K562 (cell line): ENCODE results near the gene TXNL1. TPM values are rescaled to one million over a fixed set of nuclear protein-coding genes. Genes with fewer than 3 reads are reported as not detected.

ENCODE experiments used
- ATAC-seq: fragments of 200-7000 bp; cut with Tn5 transposase; 3 replicates; pipeline ENCODE4 v1.9.1; 2020; ENCODE audit warnings: moderate library complexity
- BruUV-seq: library from RNA; stranded (reverse); fragments of 400-500 nt; replicated peaks from 2 replicates; lab custom pipeline; 2021; lab: Mats Ljungman, UMichigan
- CTCF ChIA-PET: fragments of 300-600 bp; formaldehyde crosslinking; extraction: SDS; loops from one replicate; lab custom pipeline; 2021; ENCODE audit warnings: low intra/inter-chr PET ratio; lab: Yijun Ruan, JAX
- POLR2A ChIA-PET: fragments of 300-600, 350-650 bp; sonication (Branson Sonifier 250); formaldehyde crosslinking; extraction: SDS; loops from one replicate; lab custom pipeline; 2021; ENCODE audit warnings: antibody characterized with exemption, inconsistent platforms; lab: Yijun Ruan, JAX
- DNase-seq, 4 experiments: peaks; one replicate each; pipeline versions ENCODE4 v3.0.0 to v3.0.0-alpha.2; 2011 to 2018; ENCODE audit warnings: low spot score in 3 of 4, mixed read lengths in 3 of 4; ENCODE audit errors: extremely low read depth in 1 of 4
- FAIRE-seq: peaks from 2 replicates; lab custom pipeline; 2011; peaks lifted over from hg19 to GRCh38; lab: Jason Lieb, UNC
- H2AFZ ChIP-seq: 2 replicates; pipeline ENCODE4 v1.6.0; 2011; ENCODE audit warnings: low read depth, low read length, control low read depth, inconsistent platforms
- H3K27ac ChIP-seq: fragments of 200-600 bp; 3 replicates; pipeline ENCODE4 v1.8.0; 2011; ENCODE audit warnings: low read depth, mild to moderate bottlenecking, control low read depth, inconsistent platforms, low read length, moderate library complexity, mixed read lengths; ENCODE audit errors: extremely low read depth
- H3K27me3 ChIP-seq, 2 experiments: fragments of 300-600 bp in 1 of 2; 2 replicates in 1 of 2; 3 replicates in 1 of 2; pipeline versions ENCODE4 v1.6.0 to v1.8.0; 2011; ENCODE audit warnings: inconsistent platforms in 2 of 2, low read length in 2 of 2, mild to moderate bottlenecking in 1 of 2, mixed read lengths in 1 of 2, moderate library complexity in 1 of 2; ENCODE audit not compliant: control insufficient read depth in 2 of 2, insufficient read depth in 2 of 2
- H3K36me3 ChIP-seq: fragments of 300-600 bp; 3 replicates; pipeline ENCODE4 v1.8.0; 2011; ENCODE audit warnings: mild to moderate bottlenecking, low read length, inconsistent platforms; ENCODE audit not compliant: control insufficient read depth, insufficient read depth
- H3K4me1 ChIP-seq, 2 experiments: fragments of 200-600 bp in 1 of 2; replicated peaks in 1 of 2; 2 replicates in 1 of 2; 3 replicates in 1 of 2; pipeline versions ENCODE4 v1.5.1 to v1.8.0; 2011; ENCODE audit warnings: inconsistent platforms in 2 of 2, low read length in 2 of 2, mild to moderate bottlenecking in 1 of 2, mixed read lengths in 1 of 2, moderate library complexity in 1 of 2; ENCODE audit not compliant: control insufficient read depth in 2 of 2, insufficient read depth in 2 of 2
- H3K4me2 ChIP-seq: 2 replicates; pipeline ENCODE4 v1.6.1; 2011; ENCODE audit warnings: low read length, control low read depth, inconsistent platforms, mixed read lengths; ENCODE audit not compliant: insufficient read depth
- H3K4me3 ChIP-seq: fragments of 200-600 bp; sonication (generic), shearing (Covaris generic); 2 replicates; pipeline ENCODE4 v1.5.1; 2016; ENCODE audit warnings: control low read depth, inconsistent platforms
- H3K79me2 ChIP-seq: fragments of 200-600 bp; 3 replicates; pipeline ENCODE4 v1.8.0; 2011; ENCODE audit warnings: low read length, inconsistent platforms; ENCODE audit not compliant: control insufficient read depth, insufficient read depth
- H3K9ac ChIP-seq, 2 experiments: 2 replicates each; pipeline versions ENCODE4 v1.6.0 to v1.6.1; 2011; ENCODE audit warnings: low read depth in 2 of 2, low read length in 2 of 2, control low read depth in 1 of 2, inconsistent platforms in 1 of 2, mild to moderate bottlenecking in 1 of 2, mixed read lengths in 1 of 2; ENCODE audit not compliant: insufficient read depth in 1 of 2
- H3K9me1 ChIP-seq: one replicate; pipeline ENCODE4 v1.6.0; 2011; ENCODE audit warnings: inconsistent platforms, mild to moderate bottlenecking, low read length, moderate library complexity; ENCODE audit not compliant: control insufficient read depth, insufficient read depth
- H3K9me3 ChIP-seq: replicated peaks from 2 replicates; pipeline ENCODE4 v1.5.1; 2011; ENCODE audit warnings: low read depth, low read length, inconsistent platforms; ENCODE audit not compliant: control insufficient read depth, insufficient read depth
- H4K20me1 ChIP-seq: replicated peaks from 2 replicates; pipeline ENCODE4 v1.6.1; 2011; ENCODE audit warnings: low read length, inconsistent platforms, mixed read lengths; ENCODE audit not compliant: control insufficient read depth, insufficient read depth
- ARID2 ChIP-seq: fragments of 450-650 bp; IDR thresholded peaks from 2 replicates; pipeline ENCODE4 v1.6.1; 2017; ENCODE audit warnings: antibody characterized with exemption, mild to moderate bottlenecking
- EP400 ChIP-seq: fragments of 450-650 bp; IDR thresholded peaks from 2 replicates; pipeline ENCODE4 v1.6.1; 2017; ENCODE audit warnings: antibody characterized with exemption, mild to moderate bottlenecking, moderate library complexity
- FOS ChIP-seq: IDR thresholded peaks from 3 replicates; pipeline ENCODE4 v1.6.1; 2011; ENCODE audit not compliant: insufficient read length; ENCODE audit errors: extremely low read depth
- FUS ChIP-seq: fragments of 200-400 bp; formaldehyde crosslinking; optimal IDR thresholded peaks from 2 replicates; pipeline ENCODE3; 2017; ENCODE audit warnings: low read depth, low read length
- MTA1 ChIP-seq: fragments of 450-650 bp; IDR thresholded peaks from 2 replicates; pipeline ENCODE4 v1.6.1; 2017; ENCODE audit warnings: borderline replicate concordance
- NR4A1 ChIP-seq, 2 experiments: fragments of 250-450 bp in 1 of 2; fragments of 450-650 bp in 1 of 2; sonication (Bioruptor Pico) in 1 of 2; IDR thresholded peaks; 2 replicates each; pipeline versions ENCODE4 v1.4.0 to v1.6.1; 2016 to 2020; ENCODE audit warnings: mild to moderate bottlenecking in 2 of 2, missing compliant biosample characterization in 1 of 2, missing genetic modification characterization in 1 of 2, moderate library complexity in 1 of 2
- SMAD4 ChIP-seq: fragments of 250-450 bp; sonication (Bioruptor Pico); conservative IDR thresholded peaks from 2 replicates; pipeline ENCODE4 v1.8.0; 2021; ENCODE audit warnings: inconsistent platforms, mild to moderate bottlenecking, moderate library complexity
- SRSF1 ChIP-seq: fragments of 200-400 bp; formaldehyde crosslinking; IDR thresholded peaks from 2 replicates; pipeline ENCODE4 v1.6.1; 2017; ENCODE audit warnings: mild to moderate bottlenecking, low read depth, low read length, moderate library complexity
- YY1 ChIP-seq, 3 experiments: IDR thresholded peaks; 2 replicates each; pipeline ENCODE4 v1.6.1; 2011; ENCODE audit warnings: low read length in 2 of 3, mild to moderate bottlenecking in 2 of 3, moderate library complexity in 2 of 3, borderline replicate concordance in 1 of 3, control low read depth in 1 of 3, low read depth in 1 of 3; ENCODE audit not compliant: insufficient read depth in 3 of 3, insufficient replicate concordance in 2 of 3, control insufficient read depth in 1 of 3, insufficient read length in 1 of 3; ENCODE audit errors: extremely low read depth in 1 of 3
- ZBED1 ChIP-seq: IDR thresholded peaks from 2 replicates; pipeline ENCODE4 v1.6.1; 2014
- ZNF263 ChIP-seq: sonication (generic); formaldehyde crosslinking; IDR thresholded peaks from 2 replicates; pipeline ENCODE4 v1.8.0; 2022; ENCODE audit warnings: mild to moderate bottlenecking, missing genetic modification reagents, borderline replicate concordance
- ZNF830 ChIP-seq: fragments of 250-450 bp; sonication (Bioruptor Pico); IDR thresholded peaks from 2 replicates; pipeline ENCODE4 v1.5.0; 2021; ENCODE audit warnings: mild to moderate bottlenecking
- WGBS: fragments of 100-300 bp; shearing (Covaris generic); methylation state at CpG from one replicate; pipeline ENCODE4 v1.1.6; 2016; ENCODE audit warnings: low coverage, mixed read lengths; ENCODE audit not compliant: insufficient coverage; ENCODE audit errors: missing lambda C conversion rate; 5-methylcytosine and 5-hydroxymethylcytosine counted together
- in situ Hi-C: fragments of 300-500 bp; cut with MboI; formaldehyde crosslinking; loops from 4 replicates; pipeline ENCODE4 v1.15.0; 2018; ENCODE audit warnings: inconsistent platforms, mixed read lengths
- intact Hi-C: fragments of 100-400 bp; cut with micrococcal nuclease; formaldehyde crosslinking; loops from 2 replicates; pipeline ENCODE4 v1.14.2; 2022
- polyA plus RNA-seq, 8 experiments: library from polyadenylated mRNA; depleted of rRNA in 4 of 8; stranded (reverse) in 5 of 8; unstranded in 3 of 8; fragments of >200 nt; fragmentation: Nextera tagmentation in 2 of 8; fragmentation: Illumina TruSeq in 1 of 8; extraction: Ambion mirVana in 2 of 8; extraction: Trizol in 1 of 8; gene quantifications; 2 replicates each; pipeline versions ENCODE4 v1.2.1 to v1.2.3, GENCODE V29; 2011 to 2014; ENCODE audit warnings: inconsistent platforms in 1 of 8, missing spikeins in 1 of 8
- total RNA-seq, 7 experiments: library from RNA; depleted of rRNA in 6 of 7; stranded (reverse); fragments of >200 nt in 6 of 7; fragmentation: Illumina TruSeq in 2 of 7; extraction: Trizol in 2 of 7; gene quantifications; 2 replicates each; pipeline versions ENCODE4 v1.2.1 to v1.2.3, GENCODE V29; 2011 to 2021; ENCODE audit warnings: low replicate concordance in 1 of 7
- TF ChIP-seq, protein P1 (sequence below): sonication (generic); formaldehyde crosslinking; IDR thresholded peaks from 2 replicates; pipeline ENCODE4 v1.4.0; 2020; ENCODE audit warnings: mild to moderate bottlenecking, missing genetic modification reagents
- TF ChIP-seq, protein P2 (sequence below), 2 experiments: IDR thresholded peaks in 1 of 2; conservative IDR thresholded peaks in 1 of 2; 2 replicates each; pipeline ENCODE4 v1.6.1; 2016; ENCODE audit warnings: low read depth in 2 of 2, mild to moderate bottlenecking in 1 of 2, missing compliant biosample characterization in 1 of 2, missing genetic modification characterization in 1 of 2, moderate library complexity in 1 of 2

Gene TXNL1
- total and polyA plus RNA-seq, 9 of the 15 experiments (the other 6 are each of a cell fraction or from before 2014, with no cell fraction given): 45.4 to 103 (median 65.7) TPM

DNA sequence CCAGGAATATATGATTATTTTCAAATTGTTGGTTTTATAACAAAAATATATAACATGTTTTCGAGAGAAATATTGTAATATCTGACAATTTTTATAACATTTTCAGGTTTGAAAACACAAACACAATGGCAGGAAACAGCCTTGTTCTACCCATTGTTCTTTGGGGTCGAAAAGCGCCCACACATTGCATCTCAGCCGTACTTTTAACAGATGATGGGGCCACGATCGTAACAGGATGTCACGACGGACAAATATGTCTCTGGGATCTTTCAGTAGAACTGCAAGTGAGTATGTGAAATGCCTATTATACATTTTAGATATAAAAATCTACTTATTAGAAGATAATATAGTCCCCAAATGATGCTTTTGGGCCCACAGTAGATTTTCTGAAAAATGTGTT lies 34.0 kb upstream of the TXNL1 start:
- Histone ChIP-seq H3K9ac (no peak overlapping the region), H3K4me2 (no peak overlapping the region)
- WGBS: 81% methylated on average over 7 of the region's 8 CpGs
- ChIA-PET POLR2A (no interaction called here), CTCF (no interaction called here)
- no peak for ATAC-seq
- TF ChIP-seq YY1 (IDR thresholded peaks at IDR 0.05; ENCODE audit: borderline replicate concordance in 1 of 3, control insufficient read depth in 1 of 3, extremely low read depth in 1 of 3, insufficient read depth in 3 of 3, insufficient read length in 1 of 3, insufficient replicate concordance in 2 of 3, low read depth in 1 of 3, low read length in 2 of 3) (no peak), NR4A1 (CRISPR knock-in tag; IDR thresholded peaks at IDR 0.05) (no peak), NR4A1 (tag; IDR thresholded peaks at IDR 0.05) (no peak), MTA1 (no peak), SMAD4 (CRISPR knock-in tag) (no peak), FOS (no peak), FUS (no peak), ZBED1 (no peak), ZNF830 (CRISPR knock-in tag) (no peak), SRSF1 (no peak), ZNF263 (CRISPR knock-in tag) (no peak), EP400 (no peak), ARID2 (no peak)
- TF ChIP-seq, protein P1, sequence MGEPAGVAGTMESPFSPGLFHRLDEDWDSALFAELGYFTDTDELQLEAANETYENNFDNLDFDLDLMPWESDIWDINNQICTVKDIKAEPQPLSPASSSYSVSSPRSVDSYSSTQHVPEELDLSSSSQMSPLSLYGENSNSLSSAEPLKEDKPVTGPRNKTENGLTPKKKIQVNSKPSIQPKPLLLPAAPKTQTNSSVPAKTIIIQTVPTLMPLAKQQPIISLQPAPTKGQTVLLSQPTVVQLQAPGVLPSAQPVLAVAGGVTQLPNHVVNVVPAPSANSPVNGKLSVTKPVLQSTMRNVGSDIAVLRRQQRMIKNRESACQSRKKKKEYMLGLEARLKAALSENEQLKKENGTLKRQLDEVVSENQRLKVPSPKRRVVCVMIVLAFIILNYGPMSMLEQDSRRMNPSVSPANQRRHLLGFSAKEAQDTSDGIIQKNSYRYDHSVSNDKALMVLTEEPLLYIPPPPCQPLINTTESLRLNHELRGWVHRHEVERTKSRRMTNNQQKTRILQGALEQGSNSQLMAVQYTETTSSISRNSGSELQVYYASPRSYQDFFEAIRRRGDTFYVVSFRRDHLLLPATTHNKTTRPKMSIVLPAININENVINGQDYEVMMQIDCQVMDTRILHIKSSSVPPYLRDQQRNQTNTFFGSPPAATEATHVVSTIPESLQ (CRISPR knock-in tag): no peak
- TF ChIP-seq, protein P2, sequence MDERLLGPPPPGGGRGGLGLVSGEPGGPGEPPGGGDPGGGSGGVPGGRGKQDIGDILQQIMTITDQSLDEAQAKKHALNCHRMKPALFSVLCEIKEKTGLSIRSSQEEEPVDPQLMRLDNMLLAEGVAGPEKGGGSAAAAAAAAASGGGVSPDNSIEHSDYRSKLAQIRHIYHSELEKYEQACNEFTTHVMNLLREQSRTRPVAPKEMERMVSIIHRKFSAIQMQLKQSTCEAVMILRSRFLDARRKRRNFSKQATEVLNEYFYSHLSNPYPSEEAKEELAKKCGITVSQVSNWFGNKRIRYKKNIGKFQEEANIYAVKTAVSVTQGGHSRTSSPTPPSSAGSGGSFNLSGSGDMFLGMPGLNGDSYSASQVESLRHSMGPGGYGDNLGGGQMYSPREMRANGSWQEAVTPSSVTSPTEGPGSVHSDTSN (CRISPR knock-in tag; IDR thresholded peaks at IDR 0.05; ENCODE audit: low read depth): no peak
- TF ChIP-seq, protein P2 (tag; conservative IDR thresholded peaks at IDR 0.05; ENCODE audit: low read depth): no peak
- TF ChIP-seq, all 486 proteins: peak for 0
- Histone ChIP-seq H3K9me3 (no peaks in the 10 kb centered on the region), H4K20me1 (no peaks in the 10 kb centered on the region), H3K79me2 (0 out of 3 replicates have a peak, but pooled peaks cover 2% of the 10 kb centered on the region), H3K9me1 (no peaks in the 10 kb centered on the region), H3K4me1 (no peaks in the 10 kb centered on the region), H3K36me3 (no peaks in the 10 kb centered on the region), H3K4me3 (no peak overlapping the region), H2AFZ (no peak overlapping the region), H3K27me3 (no peaks in the 10 kb centered on the region), H3K27ac (no peak overlapping the region)
- intact Hi-C loops: no loop called here
- in situ Hi-C loops: no loop called here
- no peak for DNase-seq
- no TSS peak for BruUV-seq
- FAIRE-seq: no peak
